Right atrium auricular region (tissue), 2 donors: ENCODE data around the gene SYCP3. TPM values are rescaled to one million over a fixed set of nuclear protein-coding genes. Genes with fewer than 3 reads are reported as not detected.
"Not testable (repeated sequence)": the region's sequence is repeated elsewhere in the genome, so short reads cannot be mapped to it uniquely, and the experiment has no call there.

Source experiments
- DNase-seq: peaks from one replicate; pipeline ENCODE4 v3.0.0-alpha.2; 2019; ENCODE audit warnings: low spot score
- H3K27ac ChIP-seq, 2 donors: fragments of 200-600 bp; sonication (generic); 1 replicate in 1 of 2; 2 replicates in 1 of 2; pipeline ENCODE4 v1.5.1; 2016 to 2019
- H3K27me3 ChIP-seq, 2 donors: fragments of 200-600 bp; sonication (generic); one replicate each; pipeline versions ENCODE4 v1.5.1 to v1.6.0; 2017 to 2019
- H3K36me3 ChIP-seq: fragments of 200-600 bp; sonication (generic); one replicate; pipeline ENCODE4 v1.5.1; 2016
- H3K4me1 ChIP-seq, 2 donors: fragments of 200-600 bp; sonication (generic); one replicate each; pipeline versions ENCODE4 v1.5.1 to v1.6.0; 2017 to 2019
- H3K4me3 ChIP-seq, 2 donors: fragments of 200-600 bp; sonication (generic); 1 replicate in 1 of 2; 2 replicates in 1 of 2; pipeline ENCODE4 v1.5.1; 2017 to 2019; ENCODE audit warnings: mild to moderate bottlenecking in 1 of 2, moderate library complexity in 1 of 2
- H3K9me3 ChIP-seq, 2 donors: fragments of 200-600 bp; sonication (generic); one replicate each; pipeline ENCODE4 v1.5.1; 2019
- total RNA-seq, 2 donors: library from RNA; depleted of rRNA; stranded (reverse); fragments of >200 nt; gene quantifications; one replicate each; pipeline ENCODE4 v1.1.0, GENCODE V29; 2016
- TF ChIP-seq, protein P1 (sequence below), 2 donors: fragments of 200-600 bp; sonication (generic); IDR thresholded peaks; one replicate each; pipeline ENCODE4 v1.5.1; 2019; ENCODE audit warnings: antibody characterized with exemption in 2 of 2

Gene SYCP3
- total RNA-seq, 2 donors from 2014 or later = not detected

DNA sequence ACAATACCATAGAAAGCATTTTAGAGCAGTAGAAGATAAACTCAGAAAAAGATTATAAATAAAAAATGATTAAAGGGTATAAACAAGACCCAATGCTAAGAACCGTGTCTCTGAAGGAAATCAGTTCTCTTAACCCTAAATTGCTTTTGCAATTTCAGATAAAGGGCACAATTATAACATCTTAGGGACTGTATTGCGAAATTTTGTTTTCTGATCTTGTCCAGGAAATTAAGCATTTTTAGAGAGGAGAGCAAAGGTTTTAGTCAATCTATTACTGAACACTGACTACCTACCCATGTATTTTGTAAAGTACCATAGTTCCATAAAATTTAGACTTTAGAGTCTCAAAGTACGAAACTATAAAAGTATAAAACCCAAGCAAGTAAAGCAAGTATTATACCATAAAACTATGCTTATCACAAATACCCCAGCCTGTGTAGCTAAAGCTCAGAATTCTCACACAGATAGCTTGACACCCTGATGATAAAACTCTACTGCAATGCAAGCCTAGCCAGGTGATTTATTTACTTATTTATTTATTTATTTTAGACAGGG, 48.6 kb downstream of the SYCP3 start:
- Histone ChIP-seq H3K4me3 (no peak overlapping the region), H3K4me1 (no peaks in the 10 kb centered on the region), H3K9me3 (peaks cover 0 to 4% of the 10 kb centered on the region in 2 donors), H3K36me3 (no peaks in the 10 kb centered on the region), H3K27ac (no peak overlapping the region), H3K27me3 (no peaks in the 10 kb centered on the region)
- TF ChIP-seq, protein P1, sequence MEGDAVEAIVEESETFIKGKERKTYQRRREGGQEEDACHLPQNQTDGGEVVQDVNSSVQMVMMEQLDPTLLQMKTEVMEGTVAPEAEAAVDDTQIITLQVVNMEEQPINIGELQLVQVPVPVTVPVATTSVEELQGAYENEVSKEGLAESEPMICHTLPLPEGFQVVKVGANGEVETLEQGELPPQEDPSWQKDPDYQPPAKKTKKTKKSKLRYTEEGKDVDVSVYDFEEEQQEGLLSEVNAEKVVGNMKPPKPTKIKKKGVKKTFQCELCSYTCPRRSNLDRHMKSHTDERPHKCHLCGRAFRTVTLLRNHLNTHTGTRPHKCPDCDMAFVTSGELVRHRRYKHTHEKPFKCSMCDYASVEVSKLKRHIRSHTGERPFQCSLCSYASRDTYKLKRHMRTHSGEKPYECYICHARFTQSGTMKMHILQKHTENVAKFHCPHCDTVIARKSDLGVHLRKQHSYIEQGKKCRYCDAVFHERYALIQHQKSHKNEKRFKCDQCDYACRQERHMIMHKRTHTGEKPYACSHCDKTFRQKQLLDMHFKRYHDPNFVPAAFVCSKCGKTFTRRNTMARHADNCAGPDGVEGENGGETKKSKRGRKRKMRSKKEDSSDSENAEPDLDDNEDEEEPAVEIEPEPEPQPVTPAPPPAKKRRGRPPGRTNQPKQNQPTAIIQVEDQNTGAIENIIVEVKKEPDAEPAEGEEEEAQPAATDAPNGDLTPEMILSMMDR (IDR thresholded peaks at IDR 0.05) = no peak
- no peak for DNase-seq

DNA sequence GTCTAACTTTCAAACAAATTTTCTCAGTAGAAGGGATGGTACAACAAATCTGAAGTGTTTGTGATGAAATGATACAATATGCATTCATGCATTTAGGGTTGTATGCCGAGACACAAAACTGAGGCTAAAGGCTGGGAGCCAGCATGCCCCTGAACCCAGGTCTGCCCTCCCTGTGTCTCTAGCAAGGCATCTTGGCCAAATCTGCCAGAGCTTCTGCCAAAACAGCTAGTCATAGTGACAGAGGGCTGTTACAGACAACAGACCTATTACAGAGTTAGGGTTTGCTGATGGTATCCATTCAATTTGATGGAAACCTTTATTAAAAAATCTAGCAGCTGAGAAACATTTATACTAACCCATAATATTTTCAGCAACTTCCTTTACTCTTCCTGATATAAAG, 53.1 kb downstream of the SYCP3 start:
- TF ChIP-seq, protein P1 (IDR thresholded peaks at IDR 0.05) = no peak
- DNase-seq = no peak
- peak overlapping the region in 1 of 2 donors; percentile 14 for H3K27ac ChIP-seq
- H3K9me3 ChIP-seq = no peaks in the 10 kb centered on the region
- no peaks in the 10 kb centered on the region for H3K27me3 ChIP-seq
- H3K36me3 ChIP-seq = no peaks in the 10 kb centered on the region
- H3K4me1 ChIP-seq = no peaks in the 10 kb centered on the region
- H3K4me3 ChIP-seq = no peak overlapping the region

GRCh38 chr12:101685092-101685491, 54.2 kb downstream of the SYCP3 start:
- Histone ChIP-seq H3K4me3 (no peak overlapping the region), H3K36me3 (no peaks in the 10 kb centered on the region), H3K27ac (no peak overlapping the region), H3K9me3 (no peaks in the 10 kb centered on the region), H3K4me1 (peaks cover 0 to 2% of the 10 kb centered on the region in 2 donors), H3K27me3 (no peaks in the 10 kb centered on the region)
- TF ChIP-seq, protein P1 (IDR thresholded peaks at IDR 0.05) = no peak
- DNase-seq = no peak

DNA sequence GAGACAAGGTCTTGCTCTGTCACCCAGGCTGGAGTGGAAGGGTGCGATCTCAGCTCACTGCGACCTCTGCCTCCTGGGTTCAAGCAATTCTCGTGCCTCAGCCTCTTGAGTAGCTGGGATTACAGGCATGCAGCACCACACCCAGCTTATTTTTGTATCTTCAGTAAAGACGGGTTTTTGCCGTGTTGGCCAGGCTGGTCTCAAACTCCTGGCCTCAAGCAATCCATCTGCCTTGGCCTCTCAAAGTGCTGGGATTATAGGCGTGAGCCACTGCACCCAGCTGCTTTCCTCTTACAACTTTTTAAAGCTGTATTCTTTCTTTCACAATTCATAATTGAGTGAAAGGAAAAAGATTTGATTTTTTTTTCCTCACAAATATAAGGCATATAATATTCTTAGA, 57.6 kb downstream of the SYCP3 start:
- not testable (repeated sequence) for H3K4me1 ChIP-seq, H3K9me3 ChIP-seq, H3K36me3 ChIP-seq, H3K4me3 ChIP-seq, DNase-seq, H3K27me3 ChIP-seq
- H3K27ac ChIP-seq = peak overlapping the region in 1 of 2 donors; percentile 44

DNA sequence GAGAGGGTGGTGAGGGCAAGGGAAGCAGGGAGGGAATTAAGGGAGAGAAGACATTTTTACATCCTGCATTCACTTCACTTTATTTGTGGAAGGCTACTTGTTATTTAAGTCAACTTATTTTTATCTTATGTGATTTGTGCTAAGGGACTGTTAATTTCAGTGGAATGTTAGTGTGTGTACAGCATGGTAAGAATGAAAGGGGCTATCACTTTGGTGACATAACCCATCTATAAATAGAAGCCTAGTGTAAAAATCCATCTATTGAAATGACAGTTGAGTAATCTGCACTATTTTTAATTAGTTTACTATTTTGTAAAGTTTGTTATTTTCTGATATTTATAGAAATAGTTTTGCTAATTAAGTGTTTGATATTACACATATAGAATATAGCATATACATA, 58.6 kb downstream of the SYCP3 start:
- H3K36me3 ChIP-seq = no peaks in the 10 kb centered on the region
- H3K27me3 ChIP-seq = no peaks in the 10 kb centered on the region
- H3K4me1 ChIP-seq = peaks cover 0 to 6% of the 10 kb centered on the region in 2 donors
- DNase-seq = no peak
- H3K4me3 ChIP-seq = peak overlapping the region in 1 of 2 donors; percentile 20
- no peaks in the 10 kb centered on the region for H3K9me3 ChIP-seq
- TF ChIP-seq, protein P1 (IDR thresholded peaks at IDR 0.05) = no peak
- peak overlapping the region; percentile 47 to 79 for H3K27ac ChIP-seq

DNA sequence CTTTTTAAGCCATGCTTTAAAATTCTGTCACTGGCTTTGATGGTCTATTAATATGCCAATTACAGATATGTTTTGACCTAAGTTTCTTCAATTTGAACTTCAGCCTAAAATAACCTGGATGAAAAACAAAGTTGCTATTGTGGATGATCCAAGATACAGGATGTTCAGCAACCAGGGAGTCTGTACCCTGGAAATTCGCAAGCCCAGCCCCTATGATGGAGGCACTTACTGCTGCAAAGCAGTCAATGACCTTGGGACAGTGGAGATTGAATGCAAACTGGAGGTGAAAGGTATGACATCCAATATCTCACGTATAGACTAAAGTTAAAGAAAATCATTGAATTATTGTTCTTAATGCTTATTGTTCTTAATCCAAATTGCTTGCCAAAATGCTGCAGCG, 59.0 kb downstream of the SYCP3 start:
- TF ChIP-seq, protein P1 (IDR thresholded peaks at IDR 0.05) = no peak
- Histone ChIP-seq H3K9me3 (no peaks in the 10 kb centered on the region), H3K27ac (peak overlapping the region; percentile 47 to 79), H3K27me3 (no peaks in the 10 kb centered on the region), H3K4me1 (peaks cover 0 to 6% of the 10 kb centered on the region in 2 donors), H3K4me3 (peak overlapping the region in 1 of 2 donors; percentile 20), H3K36me3 (no peaks in the 10 kb centered on the region)
- DNase-seq = no peak

Other genes with a start within 250 kb of the SYCP3 start
- 1 to 10 TPM; 2.1 to 3.0 TPM for gene MYBPC1, start 144.5 kb downstream of the SYCP3 start, total RNA-seq
- 100 to 1,000 TPM in 1 of 2 donors, 10 to 100 TPM in 1; 97.9 to 137 TPM for gene CHPT1, start 41.8 kb downstream of the SYCP3 start, total RNA-seq
- 10 to 100 TPM; 25.3 to 32.6 TPM for gene GNPTAB, start 91.5 kb upstream of the SYCP3 start, total RNA-seq
- gene DRAM1, start 138.1 kb upstream of the SYCP3 start, total RNA-seq = 10 to 100 TPM in 1 of 2 donors, 1 to 10 TPM in 1; 3.9 to 12.7 TPM